Fibroblast of skin of back (primary cell): ENCODE data around the gene FAM187B.
"Not testable (repeated sequence)": the region's sequence is repeated elsewhere in the genome, so short reads cannot be mapped to it uniquely, and the experiment has no call there.

Experiments
- DNase-seq: peaks from one replicate; pipeline ENCODE4 v3.0.0-alpha.2; 2013

Gene FAM187B

DNA sequence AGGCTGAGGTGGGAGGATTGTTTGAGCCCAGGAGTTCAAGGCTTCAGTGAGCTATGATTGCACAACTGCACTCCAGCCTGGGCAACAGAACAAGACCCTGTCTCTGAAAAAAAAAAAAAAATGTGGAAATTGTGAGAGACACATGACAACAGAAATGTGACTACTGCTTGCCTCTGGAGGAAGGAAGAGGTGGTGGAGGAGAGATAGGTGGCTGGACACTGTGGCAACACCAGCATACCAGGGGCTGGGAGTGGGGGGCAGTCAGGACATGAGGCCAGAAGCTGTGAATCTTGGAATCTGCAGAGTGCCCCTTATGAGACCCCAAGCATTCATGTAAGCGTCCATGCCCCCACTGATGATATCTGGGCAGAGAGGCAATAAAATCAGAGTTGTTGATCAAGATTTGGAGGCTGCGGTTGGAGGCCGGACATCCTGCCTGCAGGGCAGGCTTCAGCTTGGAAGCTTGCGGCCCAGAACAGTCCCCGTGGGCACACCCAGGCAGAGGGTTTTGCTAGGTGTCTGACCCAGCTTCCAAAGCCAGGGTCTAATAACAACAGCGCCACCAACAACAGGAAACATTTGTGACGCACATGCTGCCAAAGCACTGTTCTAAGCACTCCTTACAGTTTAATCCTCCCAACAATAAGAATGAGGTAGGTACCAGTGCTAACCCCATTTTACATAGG lies 16.9 kb downstream of the FAM187B start:
- no peak for DNase-seq

- DNase-seq: no peak
Measured at GRCh38 chr19:35209646-35210045, 18.9 kb downstream of the FAM187B start.

GRCh38 chr19:35208121-35208520 lies 20.4 kb downstream of the FAM187B start:
- no peak for DNase-seq

- DNase-seq: no peak
Measured at GRCh38 chr19:35207391-35207871, 21.1 kb downstream of the FAM187B start.

DNA sequence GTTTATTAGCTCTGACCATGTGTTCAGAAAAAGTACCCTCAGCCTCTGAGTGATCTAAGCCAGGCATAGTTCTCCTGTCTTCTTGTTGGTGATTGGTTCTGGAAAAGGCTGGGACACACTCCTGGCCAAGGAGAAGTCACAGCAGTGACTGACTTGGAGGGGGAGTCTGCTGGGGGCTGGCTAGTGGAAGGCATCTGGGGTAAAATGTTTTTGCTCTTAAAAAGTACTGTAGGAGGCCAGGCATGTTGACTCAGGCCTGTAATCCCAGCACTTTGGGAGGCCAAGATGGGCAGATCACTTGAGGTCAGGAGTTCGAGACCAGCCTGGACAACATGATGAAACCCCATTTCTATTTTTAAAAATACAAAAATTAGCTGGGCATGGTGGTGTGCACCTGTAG lies 21.7 kb downstream of the FAM187B start:
- no peak for DNase-seq

DNA sequence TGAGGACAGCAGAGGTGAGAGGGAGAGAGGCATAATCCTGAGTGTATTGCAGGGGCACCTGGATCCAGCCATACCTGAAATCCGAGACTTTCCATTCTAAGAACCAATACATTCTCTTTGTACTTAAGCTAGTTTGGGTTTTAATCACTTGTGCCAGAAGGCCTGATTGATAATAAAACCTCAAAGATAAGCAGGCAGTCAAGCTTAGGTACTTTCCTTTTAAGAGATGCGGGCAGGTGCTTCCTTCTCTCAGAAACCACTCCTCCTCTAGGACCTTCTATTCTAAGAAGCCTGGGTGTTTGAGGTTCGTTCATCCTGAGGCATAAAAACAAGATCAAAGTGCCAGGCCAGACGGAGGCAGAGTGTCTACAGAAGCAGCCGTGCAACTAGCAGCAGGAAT lies 22.2 kb downstream of the FAM187B start:
- DNase-seq: no peak

DNA sequence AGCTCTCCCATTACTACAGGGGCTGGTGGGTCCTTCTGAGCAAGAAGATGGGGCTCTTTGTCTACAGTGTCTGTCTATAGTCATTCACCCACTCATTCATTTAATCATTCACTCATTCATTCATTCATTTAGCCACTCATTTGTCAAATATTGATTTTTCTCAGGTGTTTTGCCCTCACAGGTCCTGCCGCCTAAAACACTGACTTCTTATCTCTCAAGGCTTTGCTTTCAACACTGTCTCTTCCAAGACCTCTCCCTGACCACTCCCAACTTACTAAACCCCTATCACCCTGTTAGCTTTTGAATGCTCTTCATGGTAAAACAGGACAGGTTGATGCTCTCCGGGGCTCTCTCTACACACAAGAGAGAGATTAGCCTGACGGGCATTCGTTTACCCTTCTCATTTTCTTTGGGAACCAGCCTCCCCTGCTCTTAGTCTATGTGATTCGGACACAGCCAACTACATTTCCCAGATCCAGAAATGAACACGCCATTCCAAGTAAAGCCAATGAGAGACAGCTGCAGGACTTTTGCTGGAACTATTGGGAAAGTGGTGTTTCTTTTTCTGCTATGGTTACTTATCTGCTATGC lies 22.7 kb downstream of the FAM187B start:
- no peak for DNase-seq

GRCh38 chr19:35204799-35205732 lies 23.5 kb downstream of the FAM187B start:
- no peak for DNase-seq

- no peak for DNase-seq
Measured at GRCh38 chr19:35202722-35203688, 25.5 kb downstream of the FAM187B start.

- DNase-seq: no peak
Measured at GRCh38 chr19:35199481-35199880, 29.1 kb downstream of the FAM187B start.

DNA sequence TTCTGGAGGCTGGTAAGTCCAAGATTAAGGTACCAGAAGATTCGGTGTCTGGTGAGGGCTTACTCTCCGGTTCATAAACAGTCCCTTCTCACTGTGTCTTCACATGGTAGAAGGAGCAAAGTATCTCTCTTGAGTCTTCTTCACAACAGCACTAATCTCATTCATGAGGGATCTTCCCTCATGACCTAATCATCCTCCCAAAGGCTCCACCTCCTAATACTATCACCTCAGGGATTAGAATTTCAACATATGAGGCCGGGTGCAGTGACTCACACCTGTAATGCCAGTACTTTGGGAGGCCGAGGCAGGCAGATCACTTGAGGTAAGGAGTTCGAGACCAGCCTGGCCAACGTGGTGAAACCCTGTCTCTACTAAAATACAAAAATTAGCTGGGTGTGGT lies 31.7 kb downstream of the FAM187B start:
- DNase-seq: not testable (repeated sequence)

DNA sequence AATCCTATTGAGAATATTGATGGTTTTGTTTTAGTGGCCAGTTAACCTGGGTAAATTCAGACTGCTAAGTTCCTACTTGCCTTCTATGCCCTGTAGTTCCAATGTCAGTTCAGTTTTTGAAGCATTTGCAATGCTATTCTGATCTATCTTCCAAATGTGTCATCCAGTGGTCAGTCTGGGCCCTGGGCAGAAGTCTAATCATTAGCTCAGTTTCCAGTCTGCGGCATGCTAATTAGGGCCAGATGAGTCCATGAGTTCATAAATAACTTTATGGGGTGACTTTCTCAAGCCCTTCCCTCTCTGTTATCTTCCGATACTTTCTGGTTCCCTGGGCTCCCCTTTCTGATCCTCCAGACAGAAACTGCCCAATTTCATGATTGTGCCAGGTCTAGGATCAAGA lies 32.7 kb downstream of the FAM187B start:
- DNase-seq: no peak

- no peak for DNase-seq
Measured at GRCh38 chr19:35194012-35194984, 34.2 kb downstream of the FAM187B start.

GRCh38 chr19:35184884-35185283 lies 43.7 kb downstream of the FAM187B start:
- DNase-seq: no peak

- DNase-seq: no peak
Measured at GRCh38 chr19:35184267-35184666, 44.3 kb downstream of the FAM187B start.

- DNase-seq: no peak
Measured at GRCh38 chr19:35181387-35181786, 47.2 kb downstream of the FAM187B start.

DNA sequence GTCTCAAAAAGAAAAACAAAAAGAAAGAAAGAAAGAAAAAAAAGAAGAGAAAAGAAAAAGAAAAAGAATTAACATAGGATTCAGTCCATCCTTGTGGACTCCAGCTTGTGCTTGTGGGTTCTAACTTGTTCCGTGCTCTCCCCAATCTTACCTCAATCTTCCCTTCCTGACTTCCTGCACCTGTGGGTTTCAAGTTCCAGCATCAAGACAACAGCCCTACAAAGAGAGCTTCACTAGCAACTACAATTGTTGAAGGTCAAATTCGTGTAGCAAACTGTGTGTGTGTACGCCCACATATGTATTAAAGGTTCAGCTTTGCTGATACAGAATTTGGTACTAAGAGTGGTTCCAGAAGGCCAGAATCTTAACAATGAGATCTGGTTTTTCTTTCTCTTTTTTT lies 48.7 kb downstream of the FAM187B start:
- DNase-seq: no peak

- DNase-seq: no peak
Measured at GRCh38 chr19:35178701-35179100, 49.8 kb downstream of the FAM187B start.

GRCh38 chr19:35177377-35178274 lies 50.9 kb downstream of the FAM187B start:
- DNase-seq: no peak

GRCh38 chr19:35176181-35176570 lies 52.4 kb downstream of the FAM187B start:
- DNase-seq: no peak
